HEK293T (cell line): ENCODE measurements around the gene TAL1.

Experiments used
- CTCF ChIA-PET: fragments of 350-600 bp; formaldehyde crosslinking; extraction: SDS; loops from one replicate; lab custom pipeline; 2021; ENCODE audit warnings: antibody characterized with exemption, inconsistent platforms; lab: Yijun Ruan, JAX
- POLR2A ChIA-PET: fragments of 350-600 bp; formaldehyde crosslinking; extraction: SDS; loops from one replicate; lab custom pipeline; 2020; ENCODE audit warnings: antibody characterized with exemption, inconsistent platforms; lab: Yijun Ruan, JAX
- DNase-seq: peaks from one replicate; pipeline ENCODE4 v3.0.0; 2012; ENCODE audit warnings: mixed read lengths; ENCODE audit errors: extremely low spot score
- ARNT ChIP-seq: fragments of 450-650 bp; IDR thresholded peaks from 2 replicates; pipeline ENCODE4 v1.6.1; 2017; ENCODE audit warnings: mild to moderate bottlenecking
- BHLHE40 ChIP-seq: fragments of 450-650 bp; IDR thresholded peaks from 2 replicates; pipeline ENCODE4 v1.6.1; 2016; ENCODE audit warnings: mild to moderate bottlenecking, moderate library complexity, borderline replicate concordance
- CTBP1 ChIP-seq: fragments of 450-650 bp; IDR thresholded peaks from 2 replicates; pipeline ENCODE4 v1.6.1; 2016; ENCODE audit warnings: borderline replicate concordance
- ELF4 ChIP-seq: fragments of 450-650 bp; IDR thresholded peaks from 2 replicates; pipeline ENCODE4 v1.6.1; 2017; ENCODE audit warnings: antibody characterized with exemption
- FOXA1 ChIP-seq: fragments of 450-650 bp; IDR thresholded peaks from 2 replicates; pipeline ENCODE4 v1.6.1; 2016; ENCODE audit warnings: mild to moderate bottlenecking
- FOXK2 ChIP-seq: fragments of 450-650 bp; IDR thresholded peaks from 2 replicates; pipeline ENCODE4 v1.6.1; 2016; ENCODE audit warnings: mild to moderate bottlenecking
- FOXM1 ChIP-seq: fragments of 450-650 bp; IDR thresholded peaks from 2 replicates; pipeline ENCODE4 v1.6.1; 2017; ENCODE audit warnings: mild to moderate bottlenecking, borderline replicate concordance
- HDGF ChIP-seq: fragments of 450-650 bp; IDR thresholded peaks from 2 replicates; pipeline ENCODE4 v1.6.1; 2017; ENCODE audit warnings: antibody characterized with exemption, borderline replicate concordance
- L3MBTL2 ChIP-seq: fragments of 450-650 bp; conservative IDR thresholded peaks from 2 replicates; pipeline ENCODE4 v1.6.1; 2016; ENCODE audit warnings: mild to moderate bottlenecking
- LEF1 ChIP-seq: fragments of 450-650 bp; IDR thresholded peaks from 2 replicates; pipeline ENCODE4 v1.6.1; 2017; ENCODE audit warnings: mild to moderate bottlenecking, borderline replicate concordance
- NFRKB ChIP-seq: fragments of 450-650 bp; IDR thresholded peaks from 2 replicates; pipeline ENCODE4 v1.6.1; 2016; ENCODE audit warnings: mild to moderate bottlenecking, moderate library complexity
- PKNOX1 ChIP-seq: fragments of 450-650 bp; IDR thresholded peaks from 2 replicates; pipeline ENCODE4 v1.6.1; 2016
- SP1 ChIP-seq: fragments of 450-650 bp; IDR thresholded peaks from 2 replicates; pipeline ENCODE4 v1.6.1; 2017
- SUZ12 ChIP-seq: fragments of 450-650 bp; IDR thresholded peaks from 2 replicates; pipeline ENCODE4 v1.6.1; 2016; ENCODE audit warnings: mild to moderate bottlenecking
- TARDBP ChIP-seq: fragments of 450-650 bp; IDR thresholded peaks from 2 replicates; pipeline ENCODE4 v1.6.1; 2016
- ZNF384 ChIP-seq: fragments of 450-650 bp; IDR thresholded peaks from 2 replicates; pipeline ENCODE4 v1.6.1; 2016

The TAL1 gene

GRCh38 chr1:47179017-47179987 is 52.7 kb downstream of the TAL1 start:
- DNase-seq: peak; percentile 89
- CTCF ChIA-PET: interaction anchor here (0.5 to 2.8 kb wide), 24 partner anchors 9 to 581 kb away, joined by 3 to 39 read pairs (median 4); partner anchors contain the start of genes PDZK1IP1 and STIL
- TF ChIP-seq ELF4 (no peak), PKNOX1 (peak; percentile 32; the same call in 1 of the 2 replicates)
- POLR2A ChIA-PET: interaction anchor here (0.6 to 2.8 kb wide), 18 partner anchors 9 to 511 kb away, joined by 3 to 19 read pairs (median 5); partner anchors contain the start of genes ATPAF1, CMPK1, PDZK1IP1 and STIL

- no peak for DNase-seq
- no peak for TF ChIP-seq ZNF384
- no peak for TF ChIP-seq LEF1
- no peak for TF ChIP-seq FOXM1
- TF ChIP-seq TARDBP: no peak
- no peak for TF ChIP-seq L3MBTL2
- TF ChIP-seq CTBP1: no peak
- no peak for TF ChIP-seq HDGF
- ChIA-PET POLR2A (interaction anchor here (0.6 to 2.8 kb wide), 14 partner anchors 9 to 258 kb away, joined by 3 to 19 read pairs (median 7); partner anchors contain the start of genes CMPK1, PDZK1IP1 and STIL), CTCF (interaction anchor here (0.5 to 2.8 kb wide), 17 partner anchors 10 to 547 kb away, joined by 3 to 39 read pairs (median 5); partner anchors contain the start of gene PDZK1IP1)
Measured at GRCh38 chr1:47178654-47179016, 53.4 kb downstream of the TAL1 start.

DNA sequence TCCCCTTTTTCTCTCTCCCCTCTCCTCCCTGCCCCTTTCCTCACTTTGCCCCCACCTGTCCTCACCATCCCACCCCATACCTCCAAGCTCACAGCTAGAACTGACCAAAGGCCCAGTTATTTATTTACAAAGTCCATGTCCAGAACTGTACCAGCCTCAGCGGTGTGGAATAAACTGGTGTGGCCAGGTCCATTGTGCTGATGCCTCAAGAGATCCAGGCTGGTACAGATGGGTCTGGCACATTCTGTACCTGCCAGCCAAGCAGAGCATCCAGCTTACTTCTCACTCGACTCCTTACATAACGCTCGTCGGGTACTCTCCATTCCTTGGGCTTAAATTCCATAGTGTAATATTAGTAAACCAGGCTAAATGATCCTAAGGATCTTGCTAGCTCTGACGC is 54.0 kb downstream of the TAL1 start:
- no peak for DNase-seq
- ChIA-PET POLR2A (interaction anchor here (1.4 to 2.8 kb wide), 6 partner anchors 10 to 155 kb away, joined by 4 to 19 read pairs (median 13); partner anchors contain the start of genes CMPK1, PDZK1IP1 and STIL), CTCF (interaction anchor here (0.9 to 2.8 kb wide), 4 partner anchors 16 to 302 kb away, joined by 3 to 39 read pairs (median 5); no protein-coding TSS in a partner anchor)

GRCh38 chr1:47175227-47175934 is 56.6 kb downstream of the TAL1 start:
- ChIA-PET CTCF (interaction anchor here (0.6 to 2.5 kb wide), 10 partner anchors 9 to 145 kb away, joined by 3 to 10 read pairs (median 4); partner anchors contain the start of gene PDZK1IP1), POLR2A (no interaction called here)
- TF ChIP-seq PKNOX1: peak; percentile 69
- no peak for TF ChIP-seq SUZ12
- peak; percentile 82 for DNase-seq

More for the DNA sequence above, 54.0 kb downstream of the TAL1 start:
- TF ChIP-seq PKNOX1: no peak
- no peak for TF ChIP-seq CTBP1
- TF ChIP-seq TARDBP: no peak
- TF ChIP-seq FOXA1: no peak
- TF ChIP-seq HDGF: no peak
- TF ChIP-seq ZNF384: no peak
- no peak for TF ChIP-seq BHLHE40
- TF ChIP-seq ARNT: no peak
- no peak for TF ChIP-seq SUZ12
- TF ChIP-seq ELF4: no peak
- TF ChIP-seq LEF1: no peak
- TF ChIP-seq L3MBTL2: no peak
- no peak for TF ChIP-seq NFRKB
- TF ChIP-seq FOXK2: no peak
- TF ChIP-seq SP1: no peak

DNA sequence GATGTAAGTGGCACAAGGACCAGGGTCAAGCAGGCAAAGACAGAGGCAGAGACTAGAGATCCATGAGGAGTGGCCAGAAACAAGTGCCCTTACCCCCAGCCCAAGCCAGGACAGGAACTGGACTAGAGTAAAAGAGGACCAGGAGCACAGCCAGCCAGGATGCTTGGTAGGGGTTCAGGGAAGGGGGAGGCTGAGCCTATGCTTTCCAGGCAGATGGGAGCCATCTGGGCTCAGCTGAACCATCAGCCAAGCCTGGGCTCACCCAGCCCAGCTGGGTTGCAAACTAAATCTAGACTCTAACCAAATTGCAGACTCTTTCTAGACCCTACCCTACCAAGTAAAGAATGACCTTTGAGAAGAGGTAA is 57.4 kb downstream of the TAL1 start:
- ChIA-PET POLR2A (no interaction called here), CTCF (interaction anchor here (0.7 to 2.5 kb wide), 5 partner anchors 10 to 89 kb away, joined by 3 to 10 read pairs (median 4); partner anchors contain the start of gene PDZK1IP1)
- no peak for TF ChIP-seq TARDBP
- no peak for TF ChIP-seq LEF1
- TF ChIP-seq FOXM1: no peak
- no peak for TF ChIP-seq CTBP1
- TF ChIP-seq PKNOX1: no peak
- no peak for TF ChIP-seq SUZ12
- TF ChIP-seq HDGF: no peak
- TF ChIP-seq ZNF384: no peak
- no peak for TF ChIP-seq NFRKB
- no peak for TF ChIP-seq SP1
- TF ChIP-seq ARNT: no peak
- TF ChIP-seq L3MBTL2: no peak
- no peak for TF ChIP-seq ELF4
- no peak for TF ChIP-seq BHLHE40
- no peak for TF ChIP-seq FOXA1
- no peak for TF ChIP-seq FOXK2
- no peak for DNase-seq
